NCI-H748 (cell line): ENCODE measurements around the gene TPI1.

Source experiments
- DNase-seq: peaks from one replicate; lab custom pipeline; 2025; ENCODE audit not compliant: unreplicated experiment; lab: John Stamatoyannopoulos, UW

TPI1 gene

GRCh38 chr12:6867413-6868210 is at the start of gene TPI1:
TSS of gene TPI1 (plus strand) at chr12:6867531. CDS start at chr12:6867567, 36 bp downstream.
- DNase-seq: peak; percentile 72

DNA sequence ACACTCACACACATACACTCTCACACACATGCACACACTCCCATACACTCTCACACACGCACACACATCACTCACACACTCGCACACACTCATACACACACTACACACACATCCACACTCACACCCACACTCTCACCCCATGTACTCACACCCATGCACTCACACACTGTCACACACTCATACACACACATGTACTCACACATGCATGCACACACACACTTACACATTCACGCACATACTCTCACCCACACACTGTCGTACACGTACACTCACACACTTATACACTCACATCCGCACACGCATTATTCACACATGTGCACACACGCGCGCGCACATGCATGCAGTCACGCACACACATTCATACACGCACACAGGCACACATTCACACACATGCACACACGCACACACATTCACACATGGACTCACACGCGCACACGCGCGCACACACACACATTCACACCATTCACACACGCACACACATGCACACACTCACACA is 49.6 kb upstream of the TPI1 start:
- DNase-seq: no peak

DNA sequence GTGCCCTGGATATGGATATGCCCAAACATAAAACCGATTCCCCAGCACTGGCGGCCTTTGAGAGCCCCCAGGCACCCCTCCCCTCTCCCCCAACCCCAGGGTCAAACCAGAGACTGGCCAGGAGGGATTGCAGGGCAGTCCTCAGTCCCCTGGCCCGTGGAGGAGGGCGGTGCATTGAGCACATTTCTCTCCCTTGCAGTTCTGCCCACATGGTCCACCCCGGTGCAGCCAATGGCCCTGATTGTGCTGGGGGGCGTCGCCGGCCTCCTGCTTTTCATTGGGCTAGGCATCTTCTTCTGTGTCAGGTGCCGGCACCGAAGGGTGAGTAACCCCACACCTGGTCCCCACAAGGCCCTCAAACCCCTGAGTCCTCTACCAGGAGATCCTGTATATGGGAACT is 49.1 kb upstream of the TPI1 start:
- DNase-seq: no peak

- DNase-seq: no peak
Measured at GRCh38 chr12:6818645-6819044, 48.7 kb upstream of the TPI1 start.

- no peak for DNase-seq
Measured at GRCh38 chr12:6819106-6820030, 48.0 kb upstream of the TPI1 start.

DNA sequence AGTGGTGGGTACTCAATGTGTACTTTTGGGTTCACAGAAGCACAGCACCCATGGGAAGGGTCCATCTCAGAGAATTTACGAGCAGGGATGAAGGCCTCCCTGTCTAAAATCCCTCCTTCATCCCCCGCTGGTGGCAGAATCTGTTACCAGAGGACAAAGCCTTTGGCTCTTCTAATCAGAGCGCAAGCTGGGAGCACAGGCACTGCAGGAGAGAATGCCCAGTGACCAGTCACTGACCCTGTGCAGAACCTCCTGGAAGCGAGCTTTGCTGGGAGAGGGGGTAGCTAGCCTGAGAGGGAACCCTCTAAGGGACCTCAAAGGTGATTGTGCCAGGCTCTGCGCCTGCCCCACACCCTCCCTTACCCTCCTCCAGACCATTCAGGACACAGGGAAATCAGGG is 47.2 kb upstream of the TPI1 start:
- DNase-seq: no peak

- DNase-seq: peak; percentile 79
Measured at GRCh38 chr12:6821591-6822425, 45.5 kb upstream of the TPI1 start, which contains the start of gene GPR162. TSS of gene GPR162 (plus strand) at chr12:6821821. CDS start at chr12:6823899, 2,078 bp downstream.

GRCh38 chr12:6822426-6823135 is 44.8 kb upstream of the TPI1 start:
- DNase-seq: no peak

DNA sequence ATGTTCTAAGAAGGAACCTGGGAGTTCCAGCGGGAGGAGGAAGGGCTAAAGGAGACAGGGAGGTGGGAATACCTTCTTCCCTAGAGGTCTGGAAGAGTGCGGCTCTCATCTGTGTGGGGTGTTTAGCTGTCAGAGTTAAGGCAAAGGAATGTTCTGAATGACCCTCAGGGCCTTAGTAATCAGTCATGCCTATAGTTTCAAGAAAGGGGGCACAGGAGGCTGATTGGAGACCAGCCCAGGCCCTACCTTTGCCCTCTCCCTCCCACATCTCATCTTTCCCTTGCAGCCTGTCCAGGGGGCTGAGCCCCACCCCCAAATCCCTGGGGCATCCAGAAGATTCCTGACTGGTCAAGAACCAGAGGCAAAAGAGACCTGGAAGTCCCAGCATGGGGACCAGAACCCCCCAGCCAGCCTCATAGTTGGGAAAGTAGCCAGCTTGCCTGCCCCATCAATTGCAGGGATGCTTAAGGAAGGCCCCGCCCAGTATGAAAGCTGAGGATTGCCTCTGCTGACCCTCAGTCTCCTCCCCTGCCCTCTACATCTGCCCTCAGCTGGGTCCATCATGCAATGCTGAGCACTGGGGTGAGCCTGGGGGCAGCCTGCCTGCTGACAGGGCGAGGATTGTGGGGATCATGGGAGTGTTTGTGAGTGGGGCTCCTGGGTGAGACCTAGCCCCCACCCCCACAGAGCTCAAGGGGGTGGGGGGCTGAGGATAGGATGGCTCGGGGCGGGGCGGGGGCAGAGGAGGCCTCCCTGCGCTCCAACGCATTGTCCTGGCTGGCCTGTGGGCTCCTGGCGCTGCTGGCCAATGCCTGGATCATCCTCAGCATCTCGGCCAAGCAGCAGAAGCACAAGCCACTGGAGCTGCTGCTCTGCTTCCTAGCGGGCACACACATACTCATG is 43.9 kb upstream of the TPI1 start:
- no peak for DNase-seq

DNA sequence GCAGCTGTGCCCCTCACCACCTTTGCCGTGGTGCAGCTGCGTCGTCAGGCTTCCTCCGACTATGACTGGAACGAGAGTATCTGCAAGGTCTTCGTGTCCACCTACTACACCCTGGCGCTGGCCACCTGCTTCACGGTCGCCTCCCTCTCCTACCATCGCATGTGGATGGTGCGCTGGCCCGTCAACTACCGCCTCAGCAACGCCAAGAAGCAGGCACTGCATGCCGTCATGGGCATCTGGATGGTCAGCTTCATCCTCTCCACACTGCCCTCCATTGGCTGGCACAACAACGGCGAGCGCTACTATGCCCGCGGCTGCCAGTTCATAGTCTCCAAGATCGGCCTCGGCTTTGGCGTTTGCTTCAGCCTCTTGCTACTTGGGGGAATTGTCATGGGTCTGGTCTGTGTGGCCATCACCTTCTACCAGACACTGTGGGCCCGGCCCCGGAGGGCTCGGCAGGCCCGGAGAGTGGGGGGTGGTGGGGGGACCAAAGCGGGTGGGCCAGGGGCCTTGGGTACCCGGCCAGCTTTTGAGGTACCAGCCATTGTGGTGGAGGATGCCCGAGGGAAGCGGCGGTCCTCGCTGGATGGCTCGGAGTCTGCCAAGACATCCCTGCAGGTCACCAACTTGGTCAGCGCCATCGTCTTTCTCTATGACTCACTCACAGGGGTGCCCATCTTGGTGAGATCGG is 43.1 kb upstream of the TPI1 start:
- no peak for DNase-seq

GRCh38 chr12:6824901-6825381 is 42.4 kb upstream of the TPI1 start:
- DNase-seq: no peak

DNA sequence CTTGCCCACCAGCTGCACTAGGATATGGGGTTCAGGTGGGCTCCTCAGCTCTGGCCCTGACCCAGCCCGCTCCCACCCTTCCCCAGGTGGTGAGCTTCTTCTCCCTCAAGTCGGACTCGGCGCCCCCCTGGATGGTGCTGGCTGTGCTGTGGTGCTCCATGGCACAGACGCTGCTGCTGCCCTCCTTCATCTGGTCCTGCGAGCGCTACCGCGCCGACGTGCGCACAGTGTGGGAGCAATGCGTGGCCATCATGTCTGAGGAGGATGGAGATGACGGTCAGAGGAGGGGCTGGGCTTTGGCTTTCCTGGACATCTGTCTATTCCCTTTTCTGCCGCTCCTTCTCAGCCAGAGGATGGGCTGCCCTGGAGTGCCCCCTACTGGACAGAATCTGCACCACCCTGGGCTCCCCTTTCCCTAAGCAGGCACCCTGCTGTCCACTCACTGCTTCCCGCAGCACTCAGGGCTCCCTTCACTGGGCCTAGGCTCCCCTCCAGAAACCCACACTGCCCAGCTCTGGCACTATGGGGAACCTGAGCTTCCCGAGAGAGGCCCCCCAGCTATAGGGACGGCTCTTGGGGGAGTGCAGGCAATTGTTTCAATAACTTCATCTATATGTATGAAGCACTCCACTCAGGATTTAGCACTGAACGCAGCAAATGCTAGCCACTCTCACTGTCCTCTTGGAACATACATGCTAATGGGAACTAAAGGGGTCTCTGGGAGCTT is 41.8 kb upstream of the TPI1 start:
- peak; percentile 79 for DNase-seq

DNA sequence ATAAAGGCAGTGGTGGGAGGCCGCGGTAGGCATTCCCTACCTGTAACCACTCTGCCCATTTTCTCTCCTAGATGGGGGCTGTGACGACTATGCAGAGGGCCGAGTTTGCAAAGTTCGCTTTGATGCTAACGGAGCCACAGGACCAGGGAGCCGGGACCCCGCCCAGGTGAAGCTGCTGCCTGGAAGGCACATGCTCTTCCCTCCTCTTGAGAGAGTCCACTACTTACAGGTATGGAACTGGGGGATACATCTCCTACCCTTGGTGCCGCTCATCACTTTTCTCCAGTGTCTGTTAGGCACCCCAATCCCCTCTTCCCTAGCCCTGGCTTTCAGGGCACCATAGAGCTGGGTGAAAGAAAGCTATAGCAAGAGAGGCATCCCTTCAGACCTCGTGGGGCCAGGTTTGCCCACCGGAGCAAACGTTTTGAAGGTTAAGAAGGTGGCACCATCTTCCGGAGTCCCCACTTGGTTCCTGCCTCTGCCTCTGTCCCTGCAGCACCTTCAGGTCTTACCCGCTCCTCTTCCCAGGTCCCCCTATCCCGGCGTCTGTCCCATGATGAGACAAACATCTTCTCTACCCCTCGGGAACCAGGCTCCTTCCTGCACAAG is 41.1 kb upstream of the TPI1 start:
- no peak for DNase-seq

GRCh38 chr12:6826734-6827436 is 40.4 kb upstream of the TPI1 start:
- DNase-seq: no peak

DNA sequence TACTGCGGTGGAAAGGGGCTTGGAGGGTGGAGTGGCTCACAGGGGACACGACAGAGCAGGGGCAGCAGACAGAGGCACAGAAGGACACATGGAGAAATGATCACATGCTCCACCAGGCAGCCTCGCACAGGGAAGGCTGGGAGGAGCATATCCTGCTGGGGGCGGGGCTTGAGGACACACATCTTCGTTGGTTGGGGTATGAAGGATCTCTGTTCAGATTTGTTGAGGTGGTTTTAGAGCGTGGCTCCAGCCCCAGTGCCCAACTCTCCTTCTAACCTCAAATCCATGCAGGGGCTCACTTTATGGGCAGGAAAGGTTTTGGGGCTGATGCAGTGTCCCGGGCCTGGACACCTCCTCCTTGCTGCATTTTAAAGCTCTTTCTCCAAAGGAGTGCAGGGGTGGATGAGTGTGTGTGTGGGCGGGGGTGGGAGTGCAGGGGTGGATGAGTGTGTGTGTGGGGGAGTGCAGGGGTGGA is 39.9 kb upstream of the TPI1 start:
- DNase-seq: peak; percentile 84

DNA sequence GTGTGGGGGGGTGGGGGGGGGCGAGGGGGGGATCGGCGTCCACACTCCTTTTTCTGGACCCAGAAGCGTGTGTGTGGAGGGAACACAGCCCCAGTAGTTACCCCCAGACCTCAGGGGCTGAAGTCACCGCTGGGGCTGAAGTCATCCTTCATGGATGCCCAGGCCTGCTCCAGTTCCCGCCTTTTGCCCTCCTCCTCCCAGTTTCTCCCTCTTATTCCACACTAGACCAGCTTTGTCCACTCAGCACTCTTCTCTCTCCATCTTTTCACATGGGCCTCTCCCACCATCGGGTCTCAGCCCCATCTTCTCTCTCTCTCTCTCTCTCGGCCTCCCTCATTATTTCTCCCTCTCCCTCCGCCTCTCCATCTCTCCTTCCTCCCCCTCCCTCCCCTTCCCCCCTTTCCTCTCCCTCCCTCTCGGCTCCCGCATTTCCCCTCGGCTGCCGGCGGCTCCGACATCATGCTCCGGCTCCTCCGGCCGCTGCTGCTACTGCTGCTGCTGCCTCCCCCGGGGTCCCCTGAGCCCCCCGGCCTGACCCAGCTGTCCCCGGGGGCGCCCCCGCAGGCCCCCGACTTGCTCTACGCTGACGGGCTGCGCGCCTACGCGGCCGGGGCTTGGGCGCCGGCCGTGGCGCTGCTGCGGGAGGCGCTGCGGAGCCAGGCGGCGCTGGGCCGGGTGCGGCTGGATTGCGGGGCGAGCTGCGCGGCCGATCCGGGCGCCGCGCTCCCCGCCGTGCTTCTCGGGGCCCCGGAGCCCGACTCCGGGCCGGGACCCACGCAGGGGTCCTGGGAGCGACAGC is 39.1 kb upstream of the TPI1 start, which contains the start of gene P3H3:
TSS of gene P3H3 (plus strand) at position 426 of the 799 bp plus-strand sequence. CDS start at position 460, 34 bp downstream.
- DNase-seq: peak; percentile 73
